K562 (cell line): ENCODE measurements around the gene SCAMP3. TPM values are rescaled to one million over a fixed set of nuclear protein-coding genes. Genes with fewer than 3 reads are reported as not detected.
A peak's percentile ranks its signal among the peaks of the same experiment; 100 is the strongest.

ENCODE experiments used
- ATF6 ChIP-seq: sonication (generic); formaldehyde crosslinking; IDR thresholded peaks from 2 replicates; pipeline ENCODE4 v1.4.0; 2020; ENCODE audit warnings: mild to moderate bottlenecking, missing genetic modification reagents
- CEBPB ChIP-seq: fragments of 450-650 bp; IDR thresholded peaks from 2 replicates; pipeline ENCODE4 v1.6.1; 2016; ENCODE audit warnings: missing genetic modification characterization, missing compliant biosample characterization
- DPF2 ChIP-seq: fragments of 450-650 bp; IDR thresholded peaks from 2 replicates; pipeline ENCODE4 v1.6.1; 2016
- ETS1 ChIP-seq: conservative IDR thresholded peaks from 2 replicates; pipeline ENCODE4 v1.6.1; 2011; ENCODE audit warnings: low read depth, mild to moderate bottlenecking, low read length; ENCODE audit not compliant: control insufficient read depth
- MTA3 ChIP-seq: fragments of 450-650 bp; formaldehyde crosslinking; IDR thresholded peaks from 2 replicates; pipeline ENCODE4 v1.6.1; 2017; ENCODE audit warnings: mild to moderate bottlenecking, borderline replicate concordance
- MTF1 ChIP-seq: fragments of 250-450 bp; sonication (Bioruptor Pico); IDR thresholded peaks from 2 replicates; pipeline ENCODE4 v1.9.0; 2021; ENCODE audit warnings: moderate library complexity, mild to moderate bottlenecking, inconsistent platforms, borderline replicate concordance
- MXI1 ChIP-seq: IDR thresholded peaks from 2 replicates; pipeline ENCODE4 v1.6.1; 2011; ENCODE audit warnings: low read depth, mild to moderate bottlenecking, improper control_type of control experiment, low read length
- MYC ChIP-seq, 2 experiments: fragments of 250-450 bp in 1 of 2; sonication (Bioruptor Pico) in 1 of 2; IDR thresholded peaks; 2 replicates each; pipeline versions ENCODE4 v1.5.1 to v1.6.1; 2012 to 2021; ENCODE audit warnings: low read depth in 2 of 2, borderline replicate concordance in 1 of 2, improper control_type of control experiment in 1 of 2, low read length in 1 of 2, mild to moderate bottlenecking in 1 of 2, moderate library complexity in 1 of 2
- PCBP1 ChIP-seq: fragments of 200-400 bp; formaldehyde crosslinking; IDR thresholded peaks from 2 replicates; pipeline ENCODE4 v1.6.1; 2018; ENCODE audit warnings: mild to moderate bottlenecking, low read depth, low read length; ENCODE audit not compliant: poor library complexity, severe bottlenecking
- PHF21A ChIP-seq: fragments of 450-650 bp; IDR thresholded peaks from 2 replicates; pipeline ENCODE4 v1.6.1; 2017; ENCODE audit warnings: low read depth, borderline replicate concordance
- RFX5 ChIP-seq: IDR thresholded peaks from 2 replicates; pipeline ENCODE4 v1.6.1; 2011; ENCODE audit warnings: low read depth, mild to moderate bottlenecking, improper control_type of control experiment, low read length
- SPI1 ChIP-seq: IDR thresholded peaks from 2 replicates; pipeline ENCODE4 v1.6.1; 2011; ENCODE audit warnings: low read depth, low read length, control low read depth, borderline replicate concordance
- TARDBP ChIP-seq: fragments of 450-650 bp; IDR thresholded peaks from 2 replicates; pipeline ENCODE4 v1.6.1; 2016
- TEAD1 ChIP-seq, 2 experiments: fragments of 450-650 bp in 1 of 2; sonication (generic) in 1 of 2; formaldehyde crosslinking; IDR thresholded peaks; 2 replicates each; pipeline versions ENCODE4 v1.4.0 to v1.8.0; 2020 to 2022; ENCODE audit warnings: mild to moderate bottlenecking in 2 of 2, missing genetic modification reagents in 1 of 2
- ZNF133 ChIP-seq: fragments of 250-450 bp; sonication (Bioruptor Pico); IDR thresholded peaks from 2 replicates; pipeline ENCODE4 v1.4.0; 2020; ENCODE audit warnings: mild to moderate bottlenecking
- ZNF408 ChIP-seq: fragments of 250-450 bp; sonication (Bioruptor Pico); IDR thresholded peaks from 2 replicates; pipeline ENCODE4 v1.4.0; 2020; ENCODE audit warnings: low read depth, mild to moderate bottlenecking, moderate library complexity
- ZNF41 ChIP-seq: fragments of 250-450 bp; sonication (Bioruptor Pico); conservative IDR thresholded peaks from 2 replicates; pipeline ENCODE4 v1.4.0; 2020; ENCODE audit warnings: mild to moderate bottlenecking
- ZNF589 ChIP-seq: fragments of 200-800 bp; sonication (Bioruptor generic); IDR thresholded peaks from 2 replicates; pipeline ENCODE4 v1.6.1; 2016; ENCODE audit warnings: low read depth, missing genetic modification characterization, missing compliant biosample characterization
- ZNF77 ChIP-seq: fragments of 250-450 bp; sonication (Bioruptor Pico); IDR thresholded peaks from 2 replicates; pipeline ENCODE4 v1.5.0; 2020
- polyA plus RNA-seq, 8 experiments: library from polyadenylated mRNA; depleted of rRNA in 4 of 8; stranded (reverse) in 5 of 8; unstranded in 3 of 8; fragments of >200 nt; fragmentation: Nextera tagmentation in 2 of 8; fragmentation: Illumina TruSeq in 1 of 8; extraction: Ambion mirVana in 2 of 8; extraction: Trizol in 1 of 8; gene quantifications; 2 replicates each; pipeline versions ENCODE4 v1.2.1 to v1.2.3, GENCODE V29; 2011 to 2014; ENCODE audit warnings: inconsistent platforms in 1 of 8, missing spikeins in 1 of 8
- total RNA-seq, 7 experiments: library from RNA; depleted of rRNA in 6 of 7; stranded (reverse); fragments of >200 nt in 6 of 7; fragmentation: Illumina TruSeq in 2 of 7; extraction: Trizol in 2 of 7; gene quantifications; 2 replicates each; pipeline versions ENCODE4 v1.2.1 to v1.2.3, GENCODE V29; 2011 to 2021; ENCODE audit warnings: low replicate concordance in 1 of 7
- TF ChIP-seq, protein P1 (sequence below): sonication (generic); formaldehyde crosslinking; IDR thresholded peaks from 2 replicates; pipeline ENCODE4 v1.8.0; 2023; ENCODE audit warnings: mild to moderate bottlenecking, missing genetic modification reagents
- TF ChIP-seq, protein P2 (sequence below): fragments of 250-450 bp; sonication (Bioruptor Pico); IDR thresholded peaks from 2 replicates; pipeline ENCODE4 v1.5.0; 2020; ENCODE audit warnings: mild to moderate bottlenecking

Gene SCAMP3
- total and polyA plus RNA-seq, 9 of the 15 experiments (the other 6 are each of a cell fraction or from before 2014, with no cell fraction given), result 14.2 to 131 (median 86.1) TPM

DNA sequence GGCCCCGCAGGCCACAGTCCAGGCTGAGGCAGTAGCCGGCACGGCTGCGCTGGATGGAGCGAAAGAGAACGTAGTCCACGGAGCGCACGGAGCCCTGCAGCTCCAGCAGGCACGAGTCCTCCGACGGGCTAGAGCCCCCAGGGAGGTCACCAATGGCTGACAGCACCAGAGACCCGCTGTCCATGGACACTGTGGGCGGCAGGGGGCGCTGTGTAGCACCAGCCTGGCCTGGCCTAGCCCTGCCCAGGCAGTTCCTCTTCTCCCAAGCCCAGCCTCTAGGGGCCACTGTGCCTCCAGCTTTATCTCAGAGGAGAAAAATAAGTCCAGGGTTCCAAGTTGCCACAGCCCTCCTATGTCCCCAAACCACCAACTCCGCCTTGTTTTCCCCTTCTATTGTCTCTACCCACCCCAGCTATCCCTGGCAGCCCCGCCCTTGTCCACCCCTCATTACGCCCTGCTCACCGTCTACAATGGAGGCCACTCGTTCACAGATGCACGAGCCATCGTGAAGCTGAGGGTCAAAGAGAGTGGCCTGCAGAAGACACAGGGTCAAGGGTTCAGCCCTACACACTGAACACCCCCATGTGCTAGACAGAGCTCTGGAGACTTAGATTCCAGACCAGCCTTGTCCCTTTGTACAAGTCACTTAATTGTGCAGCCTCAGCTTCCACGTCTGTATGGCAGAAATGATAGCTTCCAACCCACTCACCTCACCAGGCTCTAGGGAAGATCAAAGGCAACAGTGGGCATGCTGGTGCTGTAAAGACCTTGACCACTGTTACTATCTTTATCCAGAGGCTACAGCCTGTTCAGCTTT lies 11.3 kb downstream of the SCAMP3 start (continued):
- TF ChIP-seq PHF21A, result no peak
- TF ChIP-seq ZNF41 (CRISPR knock-in tag), result no peak
- peak; percentile 64; the same call in 1 of the 2 replicates for TF ChIP-seq MYC (IDR thresholded peaks at IDR 0.05; ENCODE audit: low read depth, low read length)
- no peak for TF ChIP-seq MYC (CRISPR knock-in tag; IDR thresholded peaks at IDR 0.05; ENCODE audit: borderline replicate concordance, low read depth)
- 0 out of 2 replicates have a peak, but pooled peaks have one; percentile 14 for TF ChIP-seq TARDBP
- TF ChIP-seq TEAD1 (CRISPR knock-in tag; IDR thresholded peaks at IDR 0.05), result no peak
- no peak for TF ChIP-seq ZNF77 (CRISPR knock-in tag)
- 0 out of 2 replicates have a peak, but pooled peaks have one; percentile 25 for TF ChIP-seq ETS1
- TF ChIP-seq MTF1 (CRISPR knock-in tag), result no peak
- TF ChIP-seq SPI1, result peak; percentile 99
- TF ChIP-seq DPF2, result 0 out of 2 replicates have a peak, but pooled peaks have one; percentile 32
- TF ChIP-seq ATF6 (CRISPR knock-in tag), result no peak
- TF ChIP-seq, protein P1, sequence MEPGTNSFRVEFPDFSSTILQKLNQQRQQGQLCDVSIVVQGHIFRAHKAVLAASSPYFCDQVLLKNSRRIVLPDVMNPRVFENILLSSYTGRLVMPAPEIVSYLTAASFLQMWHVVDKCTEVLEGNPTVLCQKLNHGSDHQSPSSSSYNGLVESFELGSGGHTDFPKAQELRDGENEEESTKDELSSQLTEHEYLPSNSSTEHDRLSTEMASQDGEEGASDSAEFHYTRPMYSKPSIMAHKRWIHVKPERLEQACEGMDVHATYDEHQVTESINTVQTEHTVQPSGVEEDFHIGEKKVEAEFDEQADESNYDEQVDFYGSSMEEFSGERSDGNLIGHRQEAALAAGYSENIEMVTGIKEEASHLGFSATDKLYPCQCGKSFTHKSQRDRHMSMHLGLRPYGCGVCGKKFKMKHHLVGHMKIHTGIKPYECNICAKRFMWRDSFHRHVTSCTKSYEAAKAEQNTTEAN (CRISPR knock-in tag), result no peak
- no peak for TF ChIP-seq ZNF589
- TF ChIP-seq, protein P2, sequence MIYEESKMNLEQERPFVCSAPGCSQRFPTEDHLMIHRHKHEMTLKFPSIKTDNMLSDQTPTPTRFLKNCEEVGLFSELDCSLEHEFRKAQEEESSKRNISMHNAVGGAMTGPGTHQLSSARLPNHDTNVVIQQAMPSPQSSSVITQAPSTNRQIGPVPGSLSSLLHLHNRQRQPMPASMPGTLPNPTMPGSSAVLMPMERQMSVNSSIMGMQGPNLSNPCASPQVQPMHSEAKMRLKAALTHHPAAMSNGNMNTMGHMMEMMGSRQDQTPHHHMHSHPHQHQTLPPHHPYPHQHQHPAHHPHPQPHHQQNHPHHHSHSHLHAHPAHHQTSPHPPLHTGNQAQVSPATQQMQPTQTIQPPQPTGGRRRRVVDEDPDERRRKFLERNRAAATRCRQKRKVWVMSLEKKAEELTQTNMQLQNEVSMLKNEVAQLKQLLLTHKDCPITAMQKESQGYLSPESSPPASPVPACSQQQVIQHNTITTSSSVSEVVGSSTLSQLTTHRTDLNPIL (CRISPR knock-in tag), result no peak
- TF ChIP-seq RFX5, result no peak
- no peak for TF ChIP-seq ZNF133 (CRISPR knock-in tag)
- peak; percentile 66 for TF ChIP-seq MTA3
- TF ChIP-seq PCBP1, result no peak
- TF ChIP-seq CEBPB (tag), result no peak
- no peak for TF ChIP-seq MXI1
- TF ChIP-seq ZNF408 (CRISPR knock-in tag), result no peak
